HG02852 (cell line): ENCODE data around the gene CCN5.
"Not testable (repeated sequence)": the region's sequence is repeated elsewhere in the genome, so short reads cannot be mapped to it uniquely, and the experiment has no call there.

Experiments used
- ATAC-seq: cut with Tn5 transposase; IDR thresholded peaks from one replicate; pipeline ENCODE4 v1.9.1; 2021; ENCODE audit warnings: mild to moderate bottlenecking, moderate library complexity; ENCODE audit not compliant: unreplicated experiment

CCN5 gene

DNA sequence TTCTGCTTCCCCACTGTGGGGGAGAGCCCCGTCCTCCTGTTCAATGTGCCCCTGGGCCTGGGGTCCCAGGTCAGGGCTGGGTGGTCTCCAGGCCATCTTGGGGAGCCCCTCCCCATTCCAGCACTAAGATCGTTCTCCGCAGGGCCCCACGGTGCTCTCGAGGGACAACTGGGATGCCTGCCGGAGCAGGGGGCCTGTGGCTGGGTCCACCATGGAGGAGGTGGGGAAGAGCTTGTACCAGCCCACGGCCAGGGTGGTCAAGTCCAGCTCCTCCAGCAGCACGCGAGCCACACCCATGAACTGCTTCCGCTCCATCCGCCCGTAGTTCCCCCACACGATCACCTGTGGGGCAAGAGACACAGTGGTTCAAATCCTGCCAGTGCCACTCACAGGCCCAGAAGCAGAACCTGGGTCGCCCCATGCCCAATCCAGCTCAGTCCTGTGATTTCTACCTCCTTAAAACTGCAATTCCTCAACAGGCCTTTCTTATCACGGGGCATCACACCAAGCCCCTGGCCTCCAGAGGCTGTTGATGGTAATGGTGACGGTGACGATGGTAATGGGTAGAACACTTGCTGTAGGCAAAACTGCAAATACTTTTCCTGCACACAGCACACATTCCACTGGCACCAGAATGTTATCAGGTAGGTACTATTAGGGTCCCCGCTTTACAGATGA is 41.0 kb downstream of the CCN5 start:
- ATAC-seq: no peak

DNA sequence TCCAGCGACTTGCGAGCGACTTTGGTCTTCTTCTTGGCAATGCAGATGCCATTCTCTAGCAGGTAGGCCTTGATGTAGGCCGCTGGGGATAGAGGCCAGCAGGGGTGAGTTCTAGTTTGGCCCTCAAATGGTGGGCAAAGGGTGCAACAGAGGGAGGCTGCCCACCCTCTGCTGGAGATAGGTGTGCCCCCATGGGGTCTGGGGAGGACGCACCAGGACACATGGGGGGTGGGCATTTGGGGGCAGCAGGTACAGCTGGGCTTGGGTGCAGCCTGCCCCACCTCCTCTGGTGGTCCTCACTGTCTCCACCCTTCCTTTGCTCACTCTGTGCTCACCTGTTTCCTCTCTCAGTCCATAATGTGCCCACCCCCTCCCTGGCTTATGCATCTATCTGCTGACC is 41.8 kb downstream of the CCN5 start:
- ATAC-seq: no peak

DNA sequence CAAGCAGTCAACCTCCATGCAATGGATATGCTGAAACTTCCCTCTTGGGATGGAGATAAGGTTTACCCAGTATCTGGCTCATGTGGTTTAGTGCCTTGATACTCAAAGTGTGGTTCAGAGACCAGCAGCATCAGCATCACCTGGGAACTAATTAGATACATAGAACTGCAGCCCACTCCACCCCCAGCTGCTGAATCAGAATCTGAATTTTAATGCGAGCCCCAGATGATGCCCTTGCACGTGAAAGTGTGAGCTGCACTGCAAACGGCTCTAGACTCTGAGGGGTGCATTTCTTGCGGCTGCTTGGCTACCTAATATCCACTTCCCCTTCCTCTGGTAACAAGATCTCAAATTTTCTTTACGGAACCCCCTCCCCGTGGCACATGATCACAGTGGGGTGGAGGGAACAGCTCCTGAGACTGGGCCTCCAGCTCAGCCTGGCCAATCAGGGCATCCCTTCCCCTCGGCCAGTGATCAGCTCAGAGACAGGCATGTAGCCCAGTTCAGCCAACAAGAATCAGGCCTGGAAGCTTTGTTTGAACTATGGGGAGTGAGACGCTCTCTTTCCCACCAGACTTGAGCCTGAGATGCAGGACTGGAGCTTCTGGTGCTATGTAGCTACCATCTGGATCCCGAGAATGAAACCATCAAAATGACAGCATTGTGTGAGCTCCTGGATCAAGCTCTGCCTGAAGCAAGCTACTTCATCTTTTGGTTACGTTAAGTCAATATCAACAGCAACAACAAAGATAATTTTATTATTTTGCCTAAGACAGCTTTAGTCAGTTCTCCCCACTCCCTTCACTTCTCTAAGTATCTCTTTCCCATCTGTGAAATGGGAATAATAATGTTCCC is 43.3 kb downstream of the CCN5 start:
- ATAC-seq: no peak

DNA sequence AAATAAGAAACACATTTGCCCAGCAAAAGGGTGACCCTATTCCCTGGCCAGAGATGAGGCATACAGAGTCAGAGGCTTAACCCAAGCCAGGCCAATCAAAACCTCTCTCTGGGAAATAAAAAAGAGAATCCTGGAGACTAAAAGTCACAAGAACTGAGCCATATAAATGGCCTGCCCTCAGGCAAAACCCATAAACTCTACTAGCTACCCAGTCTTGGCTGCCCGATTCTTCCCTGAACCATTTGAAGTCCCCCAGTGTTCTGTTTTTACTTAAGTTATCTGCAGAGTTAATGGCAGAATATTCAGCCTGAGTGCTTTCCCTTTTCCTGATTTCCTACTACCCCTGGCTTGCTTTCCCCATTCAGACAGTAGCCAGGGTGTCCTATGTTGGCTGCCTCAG is 44.4 kb downstream of the CCN5 start:
- ATAC-seq: no peak

DNA sequence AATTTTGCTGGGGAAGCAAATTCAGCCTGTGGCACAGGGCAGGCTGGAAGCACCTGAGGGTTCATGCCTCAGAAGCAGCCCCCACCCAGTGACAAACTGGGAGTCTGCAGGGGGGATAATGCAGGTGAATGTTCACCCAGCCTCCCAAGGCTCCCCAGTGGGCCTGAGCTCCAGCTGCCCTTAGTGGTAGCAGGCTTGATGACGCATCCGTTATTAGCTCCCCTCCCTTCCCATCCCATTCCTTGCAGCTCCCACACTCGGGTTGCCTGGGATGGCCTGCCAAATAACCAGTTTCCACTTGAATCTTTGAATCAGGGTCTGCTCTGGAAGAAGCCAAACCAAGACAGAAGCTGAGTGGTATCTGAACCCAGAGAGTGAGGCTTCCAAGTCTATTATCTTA is 46.3 kb downstream of the CCN5 start:
- no peak for ATAC-seq

DNA sequence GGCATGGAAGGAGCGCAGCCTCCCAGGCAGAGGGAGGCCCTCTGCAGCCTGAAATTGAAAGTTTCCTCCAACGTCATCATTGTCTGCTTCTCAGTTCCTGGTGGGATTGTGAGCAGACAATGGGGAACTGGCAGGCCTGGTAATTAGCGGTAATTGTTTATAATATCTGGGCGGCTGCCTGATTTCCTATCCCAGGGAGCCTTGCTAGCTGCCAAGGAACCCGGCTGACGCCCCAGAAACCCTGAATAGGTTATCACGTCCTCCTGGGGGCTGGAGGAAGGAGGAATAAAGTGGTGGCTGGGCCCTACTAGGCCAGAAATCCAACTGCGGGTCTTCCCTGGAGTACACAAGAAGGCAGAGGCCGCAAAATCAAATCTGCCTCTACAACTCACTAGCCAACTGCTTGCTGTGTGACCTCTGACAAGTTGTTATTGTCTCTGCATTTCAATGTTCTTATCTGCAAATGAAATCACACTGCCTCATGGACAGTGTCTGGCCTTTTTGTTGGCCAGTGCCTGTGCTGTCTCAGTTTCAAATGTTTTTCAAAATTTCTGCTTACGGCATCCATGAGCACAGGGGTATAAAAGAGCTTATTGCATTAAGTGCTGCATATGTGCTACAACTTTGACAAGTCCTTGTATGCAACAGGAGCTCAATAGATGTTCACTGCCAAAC is 47.4 kb downstream of the CCN5 start:
- ATAC-seq: no peak

DNA sequence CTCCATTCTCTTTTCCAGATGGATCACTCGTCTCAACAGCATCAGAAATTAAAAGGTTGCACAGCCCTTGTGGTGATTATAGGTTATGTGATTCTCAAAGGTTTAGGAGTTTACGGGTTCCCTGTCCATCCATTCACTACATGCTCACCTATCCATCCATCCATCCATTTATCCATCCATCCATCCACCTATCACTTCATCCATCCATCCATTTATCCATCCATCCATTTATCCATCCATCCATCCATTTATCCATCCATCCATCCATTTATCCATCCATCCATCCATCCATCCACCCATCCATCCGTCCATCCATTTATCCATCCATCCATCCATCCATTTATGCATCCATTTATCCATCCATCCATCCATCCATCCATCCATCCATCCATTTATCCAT is 48.6 kb downstream of the CCN5 start:
- not testable (repeated sequence) for ATAC-seq

DNA sequence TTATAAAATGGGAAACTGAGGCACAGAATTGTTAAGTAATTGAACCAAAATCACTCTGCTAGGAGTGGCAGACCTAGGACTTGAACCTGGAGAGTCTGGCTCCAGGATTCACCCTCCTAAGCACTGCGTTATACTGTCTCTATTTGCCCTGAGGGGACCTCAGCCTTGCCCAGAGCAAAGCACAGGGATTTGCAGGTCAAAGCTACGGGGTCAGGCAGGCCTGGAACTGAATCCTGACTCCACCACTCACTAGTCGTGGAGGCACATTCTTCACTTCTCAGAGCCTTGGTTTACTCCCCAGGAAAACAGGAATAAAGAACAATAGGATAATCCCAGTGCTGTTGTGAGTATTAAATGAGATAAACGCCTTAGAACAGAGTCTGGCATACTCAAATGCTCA is 49.9 kb downstream of the CCN5 start:
- ATAC-seq: no peak

DNA sequence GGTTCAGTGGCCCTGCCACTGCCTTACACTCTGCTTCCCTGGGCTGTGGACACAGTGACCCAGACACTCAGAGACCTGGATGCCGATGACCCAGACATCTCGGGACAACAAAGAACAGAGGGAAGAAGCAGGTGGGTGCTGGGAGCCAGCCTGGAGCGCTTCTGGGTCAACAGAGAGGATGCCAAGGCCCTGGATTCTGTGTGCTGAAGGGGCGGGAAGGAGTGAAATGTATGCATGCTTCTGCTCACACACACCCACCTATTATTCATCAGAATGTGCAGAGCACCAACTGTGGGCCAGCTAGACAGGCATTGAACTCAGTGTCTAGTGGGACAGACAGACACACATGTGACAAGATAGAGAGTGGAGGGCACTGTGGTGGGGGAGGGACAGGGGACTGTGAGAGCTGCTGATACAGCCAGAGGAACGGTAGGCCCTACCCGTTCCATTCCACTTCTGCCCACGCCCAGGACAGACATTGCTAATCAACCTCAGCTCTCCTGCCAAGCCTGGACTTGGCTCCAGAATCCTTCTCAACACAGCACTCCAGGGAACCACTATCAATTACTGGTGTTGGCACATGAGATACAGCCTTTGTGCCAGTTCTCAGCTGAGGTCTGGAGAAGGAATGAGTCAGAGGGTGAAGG is 50.7 kb downstream of the CCN5 start:
- no peak for ATAC-seq

DNA sequence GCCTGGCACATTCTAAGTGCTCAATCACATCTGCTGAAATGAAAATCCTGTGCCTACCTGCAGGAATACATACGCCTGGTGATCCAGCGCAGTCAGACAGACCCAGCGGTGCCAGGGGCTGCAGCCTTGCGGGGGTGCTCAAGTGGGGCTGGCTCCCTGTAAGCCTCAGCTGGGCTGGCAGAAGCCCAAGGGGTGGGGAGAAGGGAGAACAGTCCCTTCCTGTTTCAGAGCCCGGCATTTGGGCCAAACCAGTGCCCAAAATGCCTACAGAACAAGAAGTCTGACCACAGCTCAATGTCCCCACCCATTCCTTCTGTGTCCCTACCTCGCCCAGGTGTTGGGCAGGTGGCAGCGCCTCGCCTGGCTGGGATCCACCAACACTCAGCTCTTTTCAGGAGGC is 53.1 kb downstream of the CCN5 start:
- no peak for ATAC-seq

DNA sequence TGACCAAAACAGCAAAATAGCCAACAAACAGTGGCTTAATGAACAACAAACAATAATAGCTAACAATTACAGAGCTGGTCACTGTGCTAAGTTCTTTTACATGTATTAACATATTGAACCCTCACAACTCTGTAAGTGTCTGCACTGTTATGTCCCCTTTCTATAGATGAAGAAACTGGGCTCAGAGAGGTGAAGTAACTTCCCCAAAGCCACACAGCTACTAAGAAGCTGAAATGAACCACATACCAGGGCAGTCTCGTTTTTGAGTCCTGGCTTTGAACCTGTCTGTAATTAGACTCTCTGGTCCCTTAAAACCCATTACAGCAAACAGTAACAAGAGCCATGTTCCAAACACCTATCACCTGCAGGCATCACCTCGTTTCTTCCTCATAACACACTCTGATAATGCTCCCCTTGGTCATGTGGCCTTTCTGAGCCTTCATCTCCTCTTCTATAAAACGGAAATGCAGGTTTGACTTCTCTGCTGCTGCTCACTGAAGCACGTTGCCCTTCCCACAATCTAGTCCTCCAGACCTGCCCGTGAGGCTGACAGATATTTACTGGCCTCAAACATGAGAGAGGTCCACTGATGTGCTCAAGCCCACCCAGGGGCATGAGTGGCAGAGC is 53.8 kb downstream of the CCN5 start:
- ATAC-seq: no peak

DNA sequence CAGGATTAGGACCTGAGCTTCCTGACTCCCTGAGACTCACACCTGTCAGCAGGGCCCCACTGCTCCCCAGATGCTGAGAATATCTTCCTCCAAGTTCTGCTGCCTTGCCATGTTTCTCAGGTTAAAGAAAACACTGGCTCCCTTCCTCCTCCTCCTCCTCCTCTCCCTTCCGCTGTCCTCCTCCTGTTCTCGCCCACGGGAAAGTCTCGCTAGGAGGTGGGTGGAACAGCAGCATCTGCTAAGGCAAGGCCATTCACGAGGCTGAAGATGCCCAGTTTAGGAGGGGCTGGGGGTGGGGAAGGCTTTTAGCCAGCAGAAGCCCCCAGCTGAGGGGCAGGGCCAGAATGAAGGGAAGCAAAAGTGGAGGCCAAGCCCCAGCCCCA is 54.3 kb downstream of the CCN5 start:
- ATAC-seq: no peak

DNA sequence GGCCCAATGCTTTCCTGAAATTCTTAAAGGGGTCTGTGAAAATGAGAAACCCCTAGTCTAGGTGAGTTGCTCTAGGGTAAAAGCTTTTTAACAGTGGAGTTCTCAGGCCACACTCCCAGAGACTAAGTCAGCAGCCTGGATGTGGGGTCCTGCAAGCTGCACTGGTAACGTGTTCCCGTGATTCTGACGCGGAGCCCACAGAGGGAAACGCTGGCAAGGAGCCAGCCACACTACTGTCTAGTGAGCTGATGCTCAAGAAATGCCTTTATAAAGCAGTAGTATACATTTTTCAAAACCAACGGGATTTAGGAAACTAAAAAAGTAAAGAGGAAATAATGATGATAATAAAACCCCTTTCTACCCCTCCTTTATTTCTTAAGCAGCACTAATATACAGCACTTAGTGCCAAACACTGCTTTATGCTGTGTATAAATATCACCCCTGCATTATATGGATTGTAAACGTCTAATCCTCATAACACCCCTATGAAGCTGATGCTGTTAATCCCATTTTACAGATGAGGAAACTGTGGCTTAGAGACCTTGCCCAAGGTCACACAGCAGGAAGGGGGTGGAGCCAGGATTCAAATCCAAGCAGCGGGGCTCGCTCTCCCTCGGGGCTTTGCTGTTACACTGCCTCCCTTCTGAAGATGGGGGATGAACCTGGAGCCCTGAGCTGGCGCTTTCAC is 55.5 kb downstream of the CCN5 start:
- ATAC-seq: no peak

DNA sequence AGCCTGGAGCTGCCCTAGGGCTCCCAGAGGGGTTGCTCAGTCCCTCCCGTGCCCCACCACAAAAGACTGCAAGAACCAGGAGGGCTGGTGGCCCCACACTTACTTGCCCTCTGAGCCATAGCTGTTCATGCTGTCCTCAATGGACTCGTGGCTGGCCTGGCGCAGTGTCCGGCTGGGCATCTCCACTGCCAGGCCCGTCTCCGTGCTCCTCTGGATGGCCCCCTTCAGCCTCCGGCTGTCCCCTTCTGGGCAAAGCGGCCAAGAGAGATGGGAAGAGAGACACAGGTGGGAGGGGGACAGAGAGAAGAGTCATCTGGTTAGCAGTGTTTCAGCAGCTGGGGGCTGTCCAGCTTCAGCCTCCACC is 56.0 kb downstream of the CCN5 start:
- no peak for ATAC-seq

DNA sequence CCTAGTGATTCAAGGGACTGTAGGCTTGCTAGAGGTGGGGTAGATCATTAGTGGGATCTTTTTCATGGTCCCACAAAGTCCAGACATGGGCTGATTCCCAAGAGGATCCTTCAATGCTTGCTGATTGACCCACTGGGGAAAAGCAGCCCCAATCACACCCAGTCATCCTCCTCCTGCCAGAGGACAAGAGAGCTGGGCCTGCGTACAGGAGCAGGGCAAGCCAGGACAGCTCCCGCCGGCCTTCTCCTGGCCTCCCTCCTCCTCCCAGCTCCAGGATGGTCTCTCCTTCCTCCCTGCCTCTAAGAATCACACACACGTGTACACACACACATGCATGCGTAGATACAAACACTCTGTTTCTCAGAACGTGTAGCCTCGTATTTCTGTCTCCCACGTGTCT is 57.5 kb downstream of the CCN5 start:
- ATAC-seq: no peak

DNA sequence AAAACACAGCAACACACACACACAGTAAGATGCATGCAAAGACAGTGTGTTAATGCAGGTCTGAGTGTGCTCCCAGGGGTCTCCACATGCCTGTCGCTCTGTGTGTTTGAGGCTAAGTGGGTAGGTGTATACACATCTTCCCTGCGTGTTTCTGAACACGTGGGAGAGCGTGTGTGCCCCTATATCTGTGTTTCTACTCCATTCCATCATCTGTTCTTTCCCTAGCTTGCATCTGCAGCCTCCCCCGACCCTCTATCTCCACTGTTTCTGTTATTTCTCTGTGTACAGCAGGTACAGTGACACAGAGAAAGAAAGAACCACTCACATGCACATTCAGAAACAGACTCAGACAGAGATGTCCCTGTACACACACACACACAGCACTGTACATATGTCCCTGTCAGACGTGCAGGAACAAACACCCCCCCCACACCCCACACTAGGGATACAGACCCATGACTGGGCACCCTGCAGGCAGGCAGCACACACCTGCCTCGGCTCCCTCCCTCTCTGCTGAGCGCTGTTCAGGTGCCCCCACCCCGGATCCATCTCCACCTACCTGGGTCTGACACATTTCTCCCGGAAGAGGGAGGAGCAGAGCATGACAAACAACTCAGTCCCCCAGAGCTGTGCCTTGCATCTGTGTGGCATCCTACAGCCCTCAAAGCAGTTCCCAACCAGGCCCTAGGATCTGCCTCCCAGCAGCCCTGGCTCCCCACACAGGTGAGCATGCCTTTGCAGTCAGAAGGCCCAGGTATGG is 58.1 kb downstream of the CCN5 start:
- no peak for ATAC-seq

DNA sequence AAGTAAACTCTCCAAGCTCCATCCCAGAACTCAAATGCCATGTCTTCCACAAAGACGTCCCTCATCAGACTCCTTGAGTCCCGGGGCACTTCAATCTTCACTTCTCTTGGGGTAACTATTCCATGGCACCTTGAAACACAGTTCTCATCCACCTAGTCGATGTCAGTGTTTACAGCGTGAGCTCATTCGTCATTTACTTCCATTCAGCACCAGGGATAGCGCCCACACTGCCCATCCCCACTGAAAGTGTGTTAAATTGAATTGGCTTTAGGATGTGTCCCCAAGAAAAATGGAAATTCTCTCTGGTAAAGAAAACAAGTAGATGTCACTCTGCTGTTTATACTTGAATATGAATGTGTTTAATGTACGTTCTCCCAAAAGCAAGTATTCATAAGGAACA is 61.8 kb downstream of the CCN5 start:
- no peak for ATAC-seq
